HL-60 (cell line): Measurements from ENCODE around the gene SNRPB2.

Experiments used
- CTCF ChIP-seq: IDR thresholded peaks from one replicate; pipeline ENCODE4 v1.5.1; 2011; ENCODE audit warnings: low read length, control low read depth, inconsistent platforms; ENCODE audit not compliant: insufficient read depth
- REST ChIP-seq: IDR thresholded peaks from 2 replicates; pipeline ENCODE4 v1.6.1; 2012; ENCODE audit warnings: low read depth; ENCODE audit not compliant: insufficient replicate concordance

- TF ChIP-seq CTCF: no peak
- no peak for TF ChIP-seq REST
Measured at GRCh38 chr20:16749573-16749972, 19.7 kb downstream of the SNRPB2 start.
